NT2/D1 (cell line): ENCODE measurements around the gene HAPSTR1.

Experiments used
- DNase-seq: peaks from one replicate; pipeline ENCODE4 v3.0.0-alpha.2; 2011; ENCODE audit warnings: low read depth, low spot score
- H3K27me3 ChIP-seq: 2 replicates; pipeline ENCODE4 v1.6.0; 2011; ENCODE audit warnings: mild to moderate bottlenecking; ENCODE audit not compliant: insufficient read length, insufficient read depth
- H3K36me3 ChIP-seq: 2 replicates; pipeline ENCODE4 v1.6.1; 2011; ENCODE audit warnings: mild to moderate bottlenecking, low read length, mixed read lengths; ENCODE audit not compliant: insufficient read depth, insufficient read length
- H3K4me1 ChIP-seq: 2 replicates; pipeline ENCODE4 v1.5.1; 2011; ENCODE audit not compliant: insufficient read depth, insufficient read length
- H3K4me3 ChIP-seq: 2 replicates; pipeline ENCODE4 v1.5.1; 2011; ENCODE audit warnings: low read depth; ENCODE audit not compliant: insufficient read length
- H3K9ac ChIP-seq: 2 replicates; pipeline ENCODE4 v1.6.0; 2011; ENCODE audit warnings: low read depth; ENCODE audit not compliant: insufficient read length
- H3K9me3 ChIP-seq: 2 replicates; pipeline ENCODE4 v1.5.1; 2011; ENCODE audit warnings: mild to moderate bottlenecking, low read length; ENCODE audit not compliant: insufficient read depth
- SUZ12 ChIP-seq: IDR thresholded peaks from 2 replicates; pipeline ENCODE4 v1.6.1; 2011; ENCODE audit not compliant: insufficient read length, insufficient read depth; ENCODE audit errors: extremely low read depth
- YY1 ChIP-seq: IDR thresholded peaks from 2 replicates; pipeline ENCODE4 v1.6.1; 2011; ENCODE audit not compliant: insufficient read length, insufficient read depth
- ZNF274 ChIP-seq: IDR thresholded peaks from 2 replicates; pipeline ENCODE4 v1.6.1; 2011; ENCODE audit warnings: mild to moderate bottlenecking, low read depth, low read length

Gene HAPSTR1

GRCh38 chr16:9049241-9049640 is 42.2 kb upstream of the HAPSTR1 start:
- Histone ChIP-seq H3K9ac (no peak overlapping the region), H3K27me3 (no peaks in the 10 kb centered on the region), H3K36me3 (peaks cover 13% of the 10 kb centered on the region), H3K9me3 (no peaks in the 10 kb centered on the region), H3K4me3 (no peak overlapping the region), H3K4me1 (peaks cover 7% of the 10 kb centered on the region)
- no peak for DNase-seq
- TF ChIP-seq ZNF274 = no peak

GRCh38 chr16:9050102-9050830 is 41.2 kb upstream of the HAPSTR1 start:
- peaks cover 13% of the 10 kb centered on the region for H3K36me3 ChIP-seq
- no peaks in the 10 kb centered on the region for H3K9me3 ChIP-seq
- no peaks in the 10 kb centered on the region for H3K27me3 ChIP-seq
- peaks cover 7% of the 10 kb centered on the region for H3K4me1 ChIP-seq
- TF ChIP-seq ZNF274 (no peak), YY1 (no peak), SUZ12 (no peak)
- DNase-seq = peak; percentile 50
- no peak overlapping the region for H3K4me3 ChIP-seq
- H3K9ac ChIP-seq = no peak overlapping the region

- H3K4me1 ChIP-seq = no peaks in the 10 kb centered on the region
- peak overlapping the region; percentile 60 for H3K4me3 ChIP-seq
- peak; percentile 96 for DNase-seq
- H3K36me3 ChIP-seq = peaks cover 13% of the 10 kb centered on the region
- no peaks in the 10 kb centered on the region for H3K27me3 ChIP-seq
- peak overlapping the region; percentile 72 for H3K9ac ChIP-seq
- H3K9me3 ChIP-seq = no peaks in the 10 kb centered on the region
- TF ChIP-seq YY1 (no peak), ZNF274 (no peak), SUZ12 (no peak)
Observed at GRCh38 chr16:9053006-9053601, 38.3 kb upstream of the HAPSTR1 start.

DNA sequence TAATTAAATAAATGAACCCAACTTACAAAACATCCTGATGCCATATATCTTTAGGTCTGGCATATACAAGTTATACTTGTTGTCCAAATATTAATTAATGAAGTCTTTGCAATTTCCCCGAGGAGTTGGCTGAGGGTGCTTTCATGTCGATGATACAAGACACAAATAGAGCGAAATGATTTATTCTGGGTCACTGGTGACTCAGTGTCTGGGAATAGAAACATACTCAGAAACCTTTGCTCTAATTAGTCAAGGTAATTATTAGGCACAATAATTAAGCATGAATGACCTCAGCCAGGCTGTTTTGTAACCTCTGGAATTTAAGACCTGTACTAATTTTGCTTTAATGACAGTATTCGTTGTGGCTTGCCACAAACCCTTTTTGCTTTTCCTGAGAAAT is 37.0 kb upstream of the HAPSTR1 start:
- no peaks in the 10 kb centered on the region for H3K4me1 ChIP-seq
- TF ChIP-seq SUZ12 = no peak
- TF ChIP-seq ZNF274 = no peak
- no peak for TF ChIP-seq YY1

GRCh38 chr16:9055115-9055514 is 36.3 kb upstream of the HAPSTR1 start:
- Histone ChIP-seq H3K4me3 (no peak overlapping the region), H3K27me3 (no peaks in the 10 kb centered on the region), H3K9ac (no peak overlapping the region), H3K9me3 (no peaks in the 10 kb centered on the region), H3K36me3 (peaks cover 8% of the 10 kb centered on the region), H3K4me1 (no peaks in the 10 kb centered on the region)
- no peak for DNase-seq
- TF ChIP-seq ZNF274 (no peak), SUZ12 (no peak), YY1 (no peak)

More for the DNA sequence above, 37.0 kb upstream of the HAPSTR1 start:
- Histone ChIP-seq H3K4me3 (no peak overlapping the region), H3K9ac (no peak overlapping the region), H3K36me3 (peaks cover 13% of the 10 kb centered on the region), H3K27me3 (no peaks in the 10 kb centered on the region), H3K9me3 (no peaks in the 10 kb centered on the region)
- no peak for DNase-seq

- H3K4me3 ChIP-seq = no peak overlapping the region
- no peaks in the 10 kb centered on the region for H3K9me3 ChIP-seq
- no peaks in the 10 kb centered on the region for H3K27me3 ChIP-seq
- TF ChIP-seq SUZ12 (no peak), ZNF274 (no peak), YY1 (no peak)
- peaks cover 3% of the 10 kb centered on the region for H3K36me3 ChIP-seq
- no peaks in the 10 kb centered on the region for H3K4me1 ChIP-seq
- DNase-seq = no peak
- no peak overlapping the region for H3K9ac ChIP-seq
Observed at GRCh38 chr16:9055661-9056060, 35.8 kb upstream of the HAPSTR1 start.

- Histone ChIP-seq H3K4me1 (no peaks in the 10 kb centered on the region), H3K4me3 (no peak overlapping the region), H3K9me3 (no peaks in the 10 kb centered on the region), H3K36me3 (no peaks in the 10 kb centered on the region), H3K9ac (no peak overlapping the region), H3K27me3 (no peaks in the 10 kb centered on the region)
- DNase-seq = no peak
- TF ChIP-seq YY1 (no peak), SUZ12 (no peak), ZNF274 (no peak)
Observed at GRCh38 chr16:9056061-9056460, 35.4 kb upstream of the HAPSTR1 start.
